ENCODE results near the gene WASF3.
"Not testable (repeated sequence)": the region's sequence is repeated elsewhere in the genome, so short reads cannot be mapped to it uniquely, and the experiment has no call there.

The WASF3 gene

DNA sequence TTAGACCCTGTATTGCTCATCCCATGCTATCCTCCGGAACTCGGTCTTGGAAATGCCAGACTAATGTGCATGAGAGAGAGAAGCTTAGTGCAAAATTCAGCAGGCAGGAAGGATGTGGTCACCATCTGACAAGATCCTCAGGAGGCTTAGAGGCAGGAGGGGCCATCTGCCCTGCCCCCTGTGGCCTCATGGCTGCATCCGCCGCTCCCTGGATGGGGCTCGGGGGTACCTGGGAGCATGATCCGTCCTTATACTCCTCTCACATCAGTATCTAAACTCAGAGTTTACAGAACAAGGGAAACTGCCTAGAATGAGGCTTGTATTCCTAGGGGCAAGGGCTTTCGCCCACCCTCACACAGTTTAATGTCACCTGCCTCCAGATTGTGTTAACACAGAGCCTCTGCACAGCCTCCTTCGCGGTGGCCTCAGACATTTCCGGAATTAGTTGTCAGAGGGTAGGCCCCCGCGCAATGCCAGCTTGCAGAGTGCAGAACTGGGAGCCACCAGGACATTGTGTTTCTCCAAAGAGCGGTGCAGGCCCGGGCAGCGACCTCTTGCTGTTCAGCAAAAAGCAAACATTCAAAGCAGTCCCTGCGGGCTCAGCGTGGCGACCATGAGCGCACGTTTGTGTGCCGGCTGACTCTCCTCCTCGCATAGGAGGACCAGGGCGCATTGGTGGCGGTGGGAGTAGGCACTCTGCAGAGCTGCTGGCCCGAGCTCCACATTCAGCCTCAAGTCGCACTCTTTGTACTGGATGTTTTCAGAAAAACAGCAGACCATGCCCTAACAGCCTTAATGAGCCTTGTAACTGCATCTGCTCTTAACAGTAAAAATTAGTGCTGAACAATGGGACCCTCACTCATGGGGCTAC is 164.0 kb downstream of the WASF3 start:
- no peak for DNase-seq

DNA sequence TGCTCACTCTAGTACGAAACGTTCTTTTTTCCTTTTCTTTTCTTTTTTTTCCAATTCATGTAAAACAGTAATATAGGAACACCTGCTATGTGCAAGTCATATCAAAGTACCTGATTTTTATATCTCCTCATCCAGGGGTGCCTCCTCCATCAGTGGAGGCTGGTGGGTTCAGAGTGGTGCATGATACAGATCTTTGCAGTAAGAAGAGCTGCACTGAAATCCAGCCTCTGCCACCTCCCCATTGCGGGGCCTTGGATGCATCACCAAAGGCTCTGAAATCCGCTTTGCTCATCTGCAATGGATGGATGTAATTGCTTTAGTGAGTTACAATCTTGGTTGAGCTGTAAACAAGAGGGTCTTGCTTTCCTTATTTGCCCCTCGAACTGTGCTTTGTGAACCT is 164.8 kb downstream of the WASF3 start:
- DNase-seq = no peak

DNA sequence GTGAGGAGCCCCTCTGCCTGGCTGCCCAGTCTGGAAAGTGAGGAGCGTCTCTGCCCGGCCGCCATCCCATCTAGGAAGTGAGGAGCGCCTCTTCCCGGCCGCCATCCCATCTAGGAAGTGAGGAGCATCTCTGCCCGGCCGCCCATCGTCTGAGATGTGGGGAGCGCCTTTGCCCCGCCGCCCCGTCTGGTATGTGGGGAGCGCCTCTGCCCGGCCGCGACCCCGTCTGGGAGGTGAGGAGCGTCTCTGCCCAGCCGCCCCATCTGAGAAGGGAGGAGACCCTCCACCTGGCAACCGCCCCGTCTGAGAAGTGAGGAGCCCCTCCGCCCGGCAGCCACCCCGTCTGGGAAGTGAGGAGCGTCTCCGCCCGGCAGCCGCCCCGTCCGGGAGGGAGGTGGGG is 166.1 kb downstream of the WASF3 start:
- not testable (repeated sequence) for DNase-seq

DNA sequence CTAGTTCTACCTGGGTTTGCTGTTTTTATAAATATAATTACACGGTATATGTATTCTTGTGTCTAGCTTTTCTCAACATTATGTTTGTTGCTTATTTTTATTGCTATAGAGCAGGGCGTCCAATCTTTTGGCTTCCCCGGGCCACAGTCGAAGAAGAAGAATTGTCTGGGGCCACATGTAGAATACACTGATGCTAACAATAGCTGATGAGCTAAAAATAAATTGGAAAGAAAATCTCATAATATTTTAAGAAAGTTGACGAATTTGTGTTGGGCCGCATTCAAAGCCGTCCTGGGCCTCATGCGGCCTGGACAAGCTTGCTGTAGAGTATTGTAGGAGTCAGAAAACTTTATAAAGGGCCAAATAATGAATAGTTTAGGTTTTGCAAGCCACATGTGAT is 169.2 kb downstream of the WASF3 start:
- no peak for DNase-seq

DNA sequence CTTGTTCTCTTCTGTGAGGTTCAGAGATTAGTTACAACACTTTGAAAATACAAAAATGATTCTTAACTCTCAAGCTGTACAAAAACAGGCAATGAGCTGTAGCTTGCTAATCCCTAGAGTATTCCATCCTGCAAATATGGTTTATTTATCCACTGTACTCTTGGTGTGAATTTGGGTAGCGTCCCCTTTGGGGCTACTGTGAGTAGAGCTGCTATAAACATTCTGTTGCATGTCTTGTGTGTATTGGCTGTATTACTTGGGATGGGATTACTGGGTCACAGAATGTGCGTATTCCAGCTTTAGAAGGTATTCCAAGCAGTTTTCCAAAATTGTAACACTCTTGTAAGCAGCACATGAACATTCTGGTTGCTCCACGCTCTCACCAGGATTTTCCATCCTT is 169.6 kb downstream of the WASF3 start:
- no peak for DNase-seq

DNA sequence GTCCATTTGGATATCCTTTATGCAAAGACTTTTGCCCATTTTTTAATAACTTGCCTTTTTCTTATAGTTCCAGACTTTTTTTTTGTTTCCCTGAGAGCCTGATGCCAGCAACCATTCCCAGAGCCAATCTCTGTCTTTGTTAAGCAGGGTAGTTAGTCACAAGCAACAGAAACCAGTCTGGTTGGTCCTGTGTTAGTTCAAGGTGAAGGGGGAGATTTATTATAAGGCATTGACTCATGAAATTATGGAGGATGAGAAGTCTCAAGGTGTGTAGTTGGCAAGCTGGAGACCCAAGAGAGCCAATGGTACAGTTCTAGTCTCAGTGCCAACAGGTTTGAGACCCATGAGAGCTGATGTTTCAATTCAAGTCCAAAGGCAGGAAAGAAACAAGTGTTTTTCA is 170.2 kb downstream of the WASF3 start:
- DNase-seq = no peak

DNA sequence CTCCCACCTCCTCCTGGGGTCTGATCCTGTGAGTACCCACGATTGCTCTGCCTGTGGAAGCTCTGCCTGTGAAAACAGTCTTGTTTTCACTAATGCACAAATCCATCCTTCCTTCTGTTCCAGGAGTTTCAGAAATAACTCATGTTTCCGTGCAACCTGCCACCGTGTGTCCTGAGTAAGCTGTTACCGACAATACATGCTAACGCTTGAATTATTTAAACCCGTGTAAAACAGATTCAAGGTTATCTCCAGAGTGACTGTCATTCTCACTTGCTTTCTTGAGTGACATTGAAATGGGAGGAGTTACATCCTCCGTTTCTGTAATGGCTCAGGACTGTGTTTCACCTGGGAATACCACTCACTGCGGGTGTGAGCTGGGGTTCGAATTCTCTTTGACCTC is 178.2 kb downstream of the WASF3 start:
- DNase-seq = no peak

Measured in NCI-H1436 treated with DMSO at 0.1 percent for 48 hours (cell line).